Measurements from ENCODE around the gene GABBR1. TPM values are rescaled to one million over a fixed set of nuclear protein-coding genes. Genes with fewer than 3 reads are reported as not detected.

The GABBR1 gene
- polyA plus RNA-seq, 1 donor (not counting 4 experiments of a cell fraction or from before 2014, with no cell fraction given) = 18.9 TPM

GRCh38 chr6:29566856-29567255 is 66.1 kb downstream of the GABBR1 start:
- no peak overlapping the region for H3K27ac ChIP-seq (ENCODE audit: control insufficient read depth, insufficient read depth, low read length)
- no peak for FAIRE-seq
- no peak overlapping the region for H2AFZ ChIP-seq (ENCODE audit: control insufficient read depth, low read length)
- H3K4me2 ChIP-seq (ENCODE audit: control insufficient read depth, extremely low read depth, insufficient read depth, low read depth, low read length) = no peak overlapping the region
- H3K9ac ChIP-seq (ENCODE audit: control insufficient read depth, extremely low read depth, insufficient read depth, low read length) = no peak overlapping the region
- H3K79me2 ChIP-seq (ENCODE audit: control insufficient read depth, insufficient read depth, low read length) = no peaks in the 10 kb centered on the region
- H3K9me3 ChIP-seq (ENCODE audit: control insufficient read depth, low read depth, low read length) = no peaks in the 10 kb centered on the region
- no peaks in the 10 kb centered on the region for H4K20me1 ChIP-seq (ENCODE audit: control insufficient read depth, extremely low read depth, insufficient read depth, low read length)
- no peaks in the 10 kb centered on the region for H3K4me1 ChIP-seq (ENCODE audit: control insufficient read depth, extremely low read depth, insufficient read depth, low read length)
- H3K27me3 ChIP-seq (ENCODE audit: control insufficient read depth, extremely low read depth, insufficient read depth, low read length) = no peaks in the 10 kb centered on the region
- TF ChIP-seq EZH2 (IDR thresholded peaks at IDR 0.05; ENCODE audit: low read length) (no peak), CTCF (optimal IDR thresholded peaks at IDR 0.05 in 1 of 3, IDR thresholded peaks at IDR 0.05 in 1 of 3, conservative IDR thresholded peaks at IDR 0.05 in 1 of 3; ENCODE audit: extremely low read depth in 1 of 3, insufficient read depth in 2 of 3, low read length in 3 of 3) (no peak)
- DNase-seq (ENCODE audit: low read depth, low spot score) = no peak
- H3K4me3 ChIP-seq (ENCODE audit: control insufficient read depth in 2 of 3, extremely low read depth in 1 of 3, insufficient read depth in 2 of 3, low read depth in 1 of 3, low read length in 3 of 3) = no peak overlapping the region
- dilution Hi-C loops (cut with MboI; ENCODE audit: extremely low pct_ligation_motif_present, low sequenced_read_pairs) = no loop called here
- no peaks in the 10 kb centered on the region for H3K9me1 ChIP-seq (ENCODE audit: control insufficient read depth, extremely low read depth, insufficient read depth, low read length)
- H3K36me3 ChIP-seq (ENCODE audit: control insufficient read depth in 2 of 2, extremely low read depth in 1 of 2, insufficient read depth in 2 of 2, low read length in 2 of 2) = no peaks in the 10 kb centered on the region

GRCh38 chr6:29564875-29565274 is 68.1 kb downstream of the GABBR1 start:
- Histone ChIP-seq H3K4me2 (ENCODE audit: control insufficient read depth, extremely low read depth, insufficient read depth, low read depth, low read length) (no peak overlapping the region), H3K79me2 (ENCODE audit: control insufficient read depth, insufficient read depth, low read length) (no peaks in the 10 kb centered on the region), H3K4me1 (ENCODE audit: control insufficient read depth, extremely low read depth, insufficient read depth, low read length) (no peaks in the 10 kb centered on the region), H3K27me3 (ENCODE audit: control insufficient read depth, extremely low read depth, insufficient read depth, low read length) (peaks cover 2% of the 10 kb centered on the region), H3K4me3 (ENCODE audit: control insufficient read depth in 2 of 3, extremely low read depth in 1 of 3, insufficient read depth in 2 of 3, low read depth in 1 of 3, low read length in 3 of 3) (no peak overlapping the region), H3K27ac (ENCODE audit: control insufficient read depth, insufficient read depth, low read length) (no peak overlapping the region), H3K9ac (ENCODE audit: control insufficient read depth, extremely low read depth, insufficient read depth, low read length) (no peak overlapping the region), H3K36me3 (ENCODE audit: control insufficient read depth in 2 of 2, extremely low read depth in 1 of 2, insufficient read depth in 2 of 2, low read length in 2 of 2) (no peaks in the 10 kb centered on the region), H4K20me1 (ENCODE audit: control insufficient read depth, extremely low read depth, insufficient read depth, low read length) (no peaks in the 10 kb centered on the region), H3K9me1 (ENCODE audit: control insufficient read depth, extremely low read depth, insufficient read depth, low read length) (no peaks in the 10 kb centered on the region), H2AFZ (ENCODE audit: control insufficient read depth, low read length) (no peak overlapping the region), H3K9me3 (ENCODE audit: control insufficient read depth, low read depth, low read length) (no peaks in the 10 kb centered on the region)
- FAIRE-seq = no peak
- TF ChIP-seq CTCF (optimal IDR thresholded peaks at IDR 0.05 in 1 of 3, IDR thresholded peaks at IDR 0.05 in 1 of 3, conservative IDR thresholded peaks at IDR 0.05 in 1 of 3; ENCODE audit: extremely low read depth in 1 of 3, insufficient read depth in 2 of 3, low read length in 3 of 3) (no peak), EZH2 (IDR thresholded peaks at IDR 0.05; ENCODE audit: low read length) (no peak)
- dilution Hi-C loops (cut with MboI; ENCODE audit: extremely low pct_ligation_motif_present, low sequenced_read_pairs) = no loop called here
- no peak for DNase-seq (ENCODE audit: low read depth, low spot score)

Measured in keratinocyte (primary cell).